T-helper 1 cell treated with Interleukin-12 subunit alpha and Interleukin-12 subunit beta and Interleukin-4 antibody, amounts not matched to agents 30 μg/mL and 1 μg/mL, for 36 hours (primary cell): Measurements from ENCODE around the gene HIPK1.

Experiments
- H3K27ac Mint-ChIP-seq: one replicate; pipeline ENCODE4 v1.8.0; 2021; ENCODE audit warnings: mild to moderate bottlenecking, mixed read lengths
- H3K27me3 Mint-ChIP-seq: one replicate; pipeline ENCODE4 v1.8.0; 2021; ENCODE audit warnings: low read depth, mixed read lengths
- H3K36me3 Mint-ChIP-seq: one replicate; pipeline ENCODE4 v1.8.0; 2021; ENCODE audit warnings: low read depth, mixed read lengths
- H3K4me1 Mint-ChIP-seq: one replicate; pipeline ENCODE4 v1.8.0; 2021; ENCODE audit warnings: low read depth, mixed read lengths
- H3K4me3 Mint-ChIP-seq: one replicate; pipeline ENCODE4 v1.8.0; 2021; ENCODE audit warnings: mild to moderate bottlenecking, moderate library complexity, mixed read lengths
- H3K9me3 Mint-ChIP-seq: one replicate; pipeline ENCODE4 v1.8.0; 2021; ENCODE audit warnings: mixed read lengths

HIPK1 gene

GRCh38 chr1:113928941-113929749 lies at the start of gene HIPK1:
HIPK1 (plus strand) TSS chr1:113929324.
- Mint-ChIP-seq H3K27ac (peak within 1 kb of the TSS; percentile 99), H3K27me3 (peaks cover 7% of the 10 kb centered on the region), H3K4me3 (peak within 1 kb of the TSS; percentile 97), H3K36me3 (peaks cover 12% of the 10 kb centered on the region), H3K9me3 (no peaks in the 10 kb centered on the region), H3K4me1 (peaks cover 46% of the 10 kb centered on the region)

- Mint-ChIP-seq H3K27ac (no peak overlapping the region), H3K27me3 (no peaks in the 10 kb centered on the region), H3K36me3 (no peaks in the 10 kb centered on the region), H3K9me3 (no peaks in the 10 kb centered on the region), H3K4me3 (no peak overlapping the region), H3K4me1 (peaks cover 41% of the 10 kb centered on the region)
These were observed 49.4 kb upstream of the HIPK1 start for GRCh38 chr1:113879739-113880038.

GRCh38 chr1:113881661-113882060 lies 47.5 kb upstream of the HIPK1 start:
- Mint-ChIP-seq H3K4me3 (no peak overlapping the region), H3K36me3 (peaks cover 6% of the 10 kb centered on the region), H3K27ac (no peak overlapping the region), H3K27me3 (no peaks in the 10 kb centered on the region), H3K4me1 (peaks cover 33% of the 10 kb centered on the region), H3K9me3 (no peaks in the 10 kb centered on the region)

GRCh38 chr1:113886417-113887401 lies 42.4 kb upstream of the HIPK1 start:
- no peaks in the 10 kb centered on the region for H3K9me3 Mint-ChIP-seq
- H3K4me1 Mint-ChIP-seq: peaks cover 19% of the 10 kb centered on the region
- peak overlapping the region; percentile 12 for H3K4me3 Mint-ChIP-seq
- H3K27me3 Mint-ChIP-seq: no peaks in the 10 kb centered on the region
- no peak overlapping the region for H3K27ac Mint-ChIP-seq
- peaks cover 11% of the 10 kb centered on the region for H3K36me3 Mint-ChIP-seq

GRCh38 chr1:113887402-113888175 lies 41.5 kb upstream of the HIPK1 start, which contains the start of gene BCL2L15:
BCL2L15 (minus strand) TSS chr1:113887581; CDS start chr1:113887375, 206 bp downstream.
- no peak within 1 kb of the TSS for H3K27ac Mint-ChIP-seq
- no peaks in the 10 kb centered on the region for H3K27me3 Mint-ChIP-seq
- H3K36me3 Mint-ChIP-seq: peaks cover 11% of the 10 kb centered on the region
- peak within 1 kb of the TSS; percentile 12 for H3K4me3 Mint-ChIP-seq
- peaks cover 19% of the 10 kb centered on the region for H3K4me1 Mint-ChIP-seq
- H3K9me3 Mint-ChIP-seq: no peaks in the 10 kb centered on the region

GRCh38 chr1:113890816-113891215 lies 38.3 kb upstream of the HIPK1 start:
- Mint-ChIP-seq H3K36me3 (peaks cover 27% of the 10 kb centered on the region), H3K27me3 (no peaks in the 10 kb centered on the region), H3K9me3 (no peaks in the 10 kb centered on the region), H3K27ac (no peak overlapping the region), H3K4me1 (peaks cover 19% of the 10 kb centered on the region), H3K4me3 (no peak overlapping the region)

GRCh38 chr1:113891631-113892220 lies 37.4 kb upstream of the HIPK1 start:
- Mint-ChIP-seq H3K36me3 (peaks cover 31% of the 10 kb centered on the region), H3K4me3 (no peak overlapping the region), H3K4me1 (peaks cover 14% of the 10 kb centered on the region), H3K9me3 (no peaks in the 10 kb centered on the region), H3K27me3 (no peaks in the 10 kb centered on the region), H3K27ac (no peak overlapping the region)

- Mint-ChIP-seq H3K9me3 (no peaks in the 10 kb centered on the region), H3K27me3 (no peaks in the 10 kb centered on the region), H3K4me3 (no peak overlapping the region), H3K4me1 (peaks cover 11% of the 10 kb centered on the region), H3K27ac (no peak overlapping the region), H3K36me3 (peaks cover 41% of the 10 kb centered on the region)
These were observed 35.9 kb upstream of the HIPK1 start for GRCh38 chr1:113893267-113893666.

- H3K4me1 Mint-ChIP-seq: peaks cover 20% of the 10 kb centered on the region
- H3K9me3 Mint-ChIP-seq: no peaks in the 10 kb centered on the region
- H3K27ac Mint-ChIP-seq: no peak overlapping the region
- no peaks in the 10 kb centered on the region for H3K27me3 Mint-ChIP-seq
- no peak overlapping the region for H3K4me3 Mint-ChIP-seq
- H3K36me3 Mint-ChIP-seq: peaks cover 56% of the 10 kb centered on the region
These were observed 34.0 kb upstream of the HIPK1 start for GRCh38 chr1:113895098-113895497.

- Mint-ChIP-seq H3K9me3 (no peaks in the 10 kb centered on the region), H3K27me3 (no peaks in the 10 kb centered on the region), H3K27ac (no peak overlapping the region), H3K36me3 (peaks cover 59% of the 10 kb centered on the region), H3K4me3 (no peak overlapping the region), H3K4me1 (peaks cover 18% of the 10 kb centered on the region)
These were observed 33.2 kb upstream of the HIPK1 start for GRCh38 chr1:113895961-113896360.

- H3K27ac Mint-ChIP-seq: peak overlapping the region; percentile 21
- H3K4me3 Mint-ChIP-seq: no peak overlapping the region
- peaks cover 67% of the 10 kb centered on the region for H3K36me3 Mint-ChIP-seq
- peaks cover 40% of the 10 kb centered on the region for H3K4me1 Mint-ChIP-seq
- H3K9me3 Mint-ChIP-seq: no peaks in the 10 kb centered on the region
- no peaks in the 10 kb centered on the region for H3K27me3 Mint-ChIP-seq
These were observed 30.8 kb upstream of the HIPK1 start for GRCh38 chr1:113898241-113898814.

- H3K27ac Mint-ChIP-seq: no peak overlapping the region
- H3K36me3 Mint-ChIP-seq: peaks cover 65% of the 10 kb centered on the region
These were observed 30.0 kb upstream of the HIPK1 start for GRCh38 chr1:113899111-113899510.

GRCh38 chr1:113901191-113901590 lies 27.9 kb upstream of the HIPK1 start:
- no peaks in the 10 kb centered on the region for H3K27me3 Mint-ChIP-seq
- H3K36me3 Mint-ChIP-seq: peaks cover 53% of the 10 kb centered on the region
- no peaks in the 10 kb centered on the region for H3K9me3 Mint-ChIP-seq
- H3K27ac Mint-ChIP-seq: peak overlapping the region; percentile 15
- no peak overlapping the region for H3K4me3 Mint-ChIP-seq
- H3K4me1 Mint-ChIP-seq: peaks cover 48% of the 10 kb centered on the region

More at GRCh38 chr1:113899111-113899510, 30.0 kb upstream of the HIPK1 start:
- Mint-ChIP-seq H3K4me1 (peaks cover 45% of the 10 kb centered on the region), H3K27me3 (no peaks in the 10 kb centered on the region), H3K4me3 (no peak overlapping the region), H3K9me3 (no peaks in the 10 kb centered on the region)
